Heart right ventricle (tissue), 16 donors: ENCODE data around the gene NEO1. TPM values are rescaled to one million over a fixed set of nuclear protein-coding genes. Genes with fewer than 3 reads are reported as not detected.
A peak's percentile ranks its signal among the peaks of the same experiment; 100 is the strongest.

Source experiments
- ATAC-seq, 8 donors: fragments of 200-7000 bp; cut with Tn5 transposase; one replicate each; pipeline ENCODE4 v1.9.1; 2020; ENCODE audit warnings: mild to moderate bottlenecking in 8 of 8, moderate library complexity in 8 of 8, moderate number of reproducible peaks in 1 of 8
- DNase-seq, 2 donors: peaks; one replicate each; pipeline ENCODE4 v3.0.0-alpha.2; 2020
- H3K27ac ChIP-seq, 10 donors: fragments of 200-600 bp; sonication (generic) in 2 of 10; one replicate each; pipeline versions ENCODE4 v1.5.0 to v1.8.0; 2020 to 2022; ENCODE audit warnings: mild to moderate bottlenecking in 3 of 10
- H3K27me3 ChIP-seq, 7 donors: fragments of 200-600 bp; one replicate each; pipeline ENCODE4 v1.8.0; 2021 to 2022; ENCODE audit warnings: mild to moderate bottlenecking in 2 of 7
- H3K36me3 ChIP-seq, 9 donors: fragments of 200-600 bp; sonication (generic) in 1 of 9; one replicate each; pipeline versions ENCODE4 v1.5.0 to v1.8.0; 2020 to 2022; ENCODE audit warnings: mild to moderate bottlenecking in 2 of 9
- H3K4me1 ChIP-seq, 9 donors: fragments of 200-600 bp; sonication (generic) in 1 of 9; one replicate each; pipeline versions ENCODE4 v1.5.0 to v1.8.0; 2020 to 2022; ENCODE audit warnings: mild to moderate bottlenecking in 4 of 9
- H3K4me3 ChIP-seq, 10 donors: fragments of 200-600 bp; sonication (generic) in 2 of 10; one replicate each; pipeline versions ENCODE4 v1.5.0 to v1.8.0; 2020 to 2022; ENCODE audit warnings: mild to moderate bottlenecking in 7 of 10, moderate library complexity in 2 of 10
- H3K9me3 ChIP-seq, 11 donors: fragments of 200-600 bp in 10 of 11; sonication (generic) in 2 of 11; one replicate each; pipeline versions ENCODE4 v1.5.0 to v1.8.0; 2013 to 2022; ENCODE audit warnings: mild to moderate bottlenecking in 2 of 11, control low read depth in 1 of 11, moderate library complexity in 1 of 11
- CTCF ChIP-seq, 9 donors: fragments of 200-600 bp; sonication (generic) in 2 of 9; IDR thresholded peaks; one replicate each; pipeline versions ENCODE4 v1.5.0 to v1.8.0; 2021 to 2022; ENCODE audit warnings: antibody characterized with exemption in 9 of 9, mild to moderate bottlenecking in 5 of 9, moderate library complexity in 1 of 9
- WGBS, 2 donors: extraction: QIAGEN DNeasy Blood & Tissue Kit; methylation state at CpG; one replicate each; pipeline ENCODE4 v1.1.7; 2013; ENCODE audit warnings: inconsistent platforms in 1 of 2; 5-methylcytosine and 5-hydroxymethylcytosine counted together
- intact Hi-C, 10 donors: fragments of 100-400 bp; cut with DNase I; formaldehyde crosslinking; loops; one replicate each; pipeline versions ENCODE4 v1.11.1 to v1.14.2; 2022
- polyA plus RNA-seq, 2 donors: library from polyadenylated mRNA; stranded (reverse); fragments of 200-250 nt; gene quantifications; one replicate each; pipeline ENCODE4 v1.2.3, GENCODE V29; 2013
- total RNA-seq, 10 donors: library from RNA; stranded (reverse); fragmentation: NEBNext Ultra II Directional in 3 of 10; extraction: Animal tissue kit (Norgen Biotek cat#: 25700) in 3 of 10; gene quantifications; one replicate each; pipeline versions ENCODE4 v1.2.1 to v1.2.4, GENCODE V29; 2021 to 2023
- donor health status: Arrhythmogenic right ventricular cardiomyopathy.
- donor health status: ischemic (EF 13 %, LVEDD 7.1; RV severe dilation, severe dysfunction).
- donor health status: healthy with polysubstance abuse.
- donor health status: DM: no; HTN: yes; CAD: no.
- donor health status: DM: no; HTN: no; CAD: no.
- donor health status: ischemic (EF 25% LVEDD 6.9; RV normal size, moderate dysfunction).
- donor health status: ischemic (EF 25% LVEDD 5.7; RV mildly dilated, moderate dysfunction).
- donor health status: healthy.
- donor health status: DM: yes; HTN: yes; CAD: no.
- donor health status: Ischemic cardiomyopathy.
- donor health status: ischemic (EF 35%, LVEDD 5.7; RV mildly dilated, moderate dysfunction).
- donor health status: nonischemic (EF 11% LVEDD 7.7; RV severe dilation, severe dysfunction).
- donor health status: DM: yes; HTN: yes; CAD: no.
- donor health status: PGD.
- donor health status: ischemic (EF 29% LVEDD 5.4; RV normal size, mild dysfunction).
- donor health status: nonischemic (EF 23%, LVEDD 6.1; RV moderate dilation, normal function).

Gene NEO1
- total and polyA plus RNA-seq, 12 donors: 3.4 to 16.9 (median 11.6) TPM

- H3K9me3 ChIP-seq: no peaks in the 10 kb centered on the region
- no peak overlapping the region for H3K4me3 ChIP-seq
- no peak overlapping the region for H3K27ac ChIP-seq
- intact Hi-C loops: no loop called here
- H3K36me3 ChIP-seq: peaks cover 0 to 10% (median 0%) of the 10 kb centered on the region in 9 donors
- H3K4me1 ChIP-seq: peaks cover 0 to 6% (median 3%) of the 10 kb centered on the region in 9 donors
- peaks cover 0 to 30% (median 19%) of the 10 kb centered on the region in 7 donors for H3K27me3 ChIP-seq
- DNase-seq (no peak), ATAC-seq (no peak)
- TF ChIP-seq CTCF (IDR thresholded peaks at IDR 0.05): no peak
- WGBS, 2 donors: 93 to 97% methylated on average over 16 of the region's 16 CpGs
Observed at GRCh38 chr15:73323956-73324355, 271.7 kb downstream of the NEO1 start.

GRCh38 chr15:73324496-73325170 is 272.4 kb downstream of the NEO1 start:
- Histone ChIP-seq H3K4me3 (no peak overlapping the region), H3K27me3 (peaks cover 0 to 23% (median 12%) of the 10 kb centered on the region in 7 donors), H3K4me1 (peaks cover 0 to 6% (median 3%) of the 10 kb centered on the region in 9 donors), H3K36me3 (peaks cover 0 to 14% (median 0%) of the 10 kb centered on the region in 9 donors), H3K9me3 (no peaks in the 10 kb centered on the region), H3K27ac (no peak overlapping the region)
- TF ChIP-seq CTCF (IDR thresholded peaks at IDR 0.05): no peak
- intact Hi-C loops: no loop called here
- 96% methylated on average over 16 of the region's 16 CpGs for WGBS, 2 donors
- ATAC-seq: no peak
- no peak for DNase-seq

- Histone ChIP-seq H3K36me3 (peaks cover 0 to 14% (median 0%) of the 10 kb centered on the region in 9 donors), H3K4me1 (peaks cover 0 to 9% (median 3%) of the 10 kb centered on the region in 9 donors), H3K27me3 (peaks cover 0 to 16% (median 10%) of the 10 kb centered on the region in 7 donors), H3K27ac (no peak overlapping the region), H3K9me3 (no peaks in the 10 kb centered on the region), H3K4me3 (no peak overlapping the region)
- ATAC-seq (peak in 1 of 8 donors; percentile 15), DNase-seq (no peak)
- 65 to 68% methylated on average over 29 of the region's 29 CpGs for WGBS, 2 donors
- intact Hi-C loops: no loop called here
- peak in 7 of 9 donors; percentile 19 to 45 (median 34) for TF ChIP-seq CTCF (IDR thresholded peaks at IDR 0.05)
Observed at GRCh38 chr15:73325191-73325861, 273.1 kb downstream of the NEO1 start.

- Histone ChIP-seq H3K36me3 (peaks cover 0 to 14% (median 0%) of the 10 kb centered on the region in 9 donors), H3K27ac (no peak overlapping the region), H3K4me3 (no peak overlapping the region), H3K4me1 (peaks cover 0 to 18% (median 8%) of the 10 kb centered on the region in 9 donors), H3K9me3 (no peaks in the 10 kb centered on the region), H3K27me3 (peaks cover 0 to 11% (median 4%) of the 10 kb centered on the region in 7 donors)
- WGBS, 2 donors: 30 to 38% methylated on average over 4 of the region's 4 CpGs
- no peak for DNase-seq
- no peak for TF ChIP-seq CTCF (IDR thresholded peaks at IDR 0.05)
- intact Hi-C loops: no loop called here
- ATAC-seq: no peak
Observed at GRCh38 chr15:73326157-73326556, 273.9 kb downstream of the NEO1 start.
